SK-N-SH (cell line): ENCODE results near the gene GPR39. TPM values are rescaled to one million over a fixed set of nuclear protein-coding genes. Genes with fewer than 3 reads are reported as not detected.

Source experiments
- CTCF ChIA-PET: fragments of 300-600, 350-600 bp; formaldehyde crosslinking; extraction: SDS; loops from one replicate; lab custom pipeline; 2021; lab: Yijun Ruan, JAX
- POLR2A ChIA-PET: fragments of 350-600 bp; sonication (Branson Sonifier 250); formaldehyde crosslinking; extraction: SDS; loops from one replicate; lab custom pipeline; 2020; ENCODE audit warnings: antibody characterized with exemption, inconsistent platforms; lab: Yijun Ruan, JAX
- DNase-seq: peaks from one replicate; pipeline ENCODE4 v3.0.0; 2012
- H2AFZ ChIP-seq: fragments of 200-600 bp; sonication (generic); 2 replicates; pipeline ENCODE4 v1.8.1; 2016; ENCODE audit warnings: antibody characterized with exemption, mild to moderate bottlenecking, low read depth
- H3F3A ChIP-seq: fragments of 200-600 bp; sonication (generic); replicated peaks from 2 replicates; pipeline ENCODE3; 2016; ENCODE audit warnings: antibody characterized with exemption, mild to moderate bottlenecking; ENCODE audit not compliant: insufficient read depth
- H3K27ac ChIP-seq, 2 experiments: fragments of 200-500 bp in 1 of 2; fragments of 200-600 bp in 1 of 2; sonication (Bioruptor generic) in 1 of 2; sonication (generic), shearing (Covaris generic) in 1 of 2; 2 replicates each; pipeline versions ENCODE4 v1.5.1 to v1.6.1; 2014 to 2016; ENCODE audit warnings: low read depth in 2 of 2, inconsistent platforms in 1 of 2, low read length in 1 of 2, mild to moderate bottlenecking in 1 of 2, mixed read lengths in 1 of 2
- H3K27me3 ChIP-seq: fragments of 200-600 bp; sonication (generic), shearing (Covaris generic); 2 replicates; pipeline ENCODE4 v1.6.1; 2016; ENCODE audit warnings: mixed run types; ENCODE audit not compliant: insufficient read depth
- H3K36me3 ChIP-seq, 2 experiments: fragments of 200-500 bp in 1 of 2; fragments of 200-600 bp in 1 of 2; sonication (Bioruptor generic) in 1 of 2; sonication (generic) in 1 of 2; replicated peaks in 1 of 2; 2 replicates each; pipeline versions ENCODE3 to v1.5.1; 2014 to 2016; ENCODE audit warnings: low read length in 1 of 2, mild to moderate bottlenecking in 1 of 2; ENCODE audit not compliant: insufficient read depth in 2 of 2, control insufficient read depth in 1 of 2
- H3K4me1 ChIP-seq, 2 experiments: fragments of 200-500 bp in 1 of 2; fragments of 200-600 bp in 1 of 2; sonication (Bioruptor generic) in 1 of 2; sonication (generic), shearing (Covaris generic) in 1 of 2; 2 replicates each; pipeline versions ENCODE4 v1.5.1 to v1.6.1; 2014 to 2016; ENCODE audit warnings: low read depth in 1 of 2, low read length in 1 of 2, mixed run types in 1 of 2; ENCODE audit not compliant: insufficient read depth in 2 of 2, control insufficient read depth in 1 of 2
- H3K4me2 ChIP-seq: fragments of 200-600 bp; sonication (generic), shearing (Covaris generic); 2 replicates; pipeline ENCODE4 v1.6.1; 2017; ENCODE audit warnings: mixed run types
- H3K4me3 ChIP-seq, 2 experiments: fragments of 200-500 bp in 1 of 2; fragments of 200-600 bp in 1 of 2; sonication (Bioruptor generic) in 1 of 2; sonication (generic), shearing (Covaris generic) in 1 of 2; 2 replicates each; pipeline versions ENCODE4 v1.5.1 to v1.8.1; 2014 to 2016; ENCODE audit warnings: low read depth in 2 of 2, inconsistent platforms in 1 of 2, low read length in 1 of 2, mild to moderate bottlenecking in 1 of 2, mixed read lengths in 1 of 2, moderate library complexity in 1 of 2
- H3K79me2 ChIP-seq: fragments of 200-600 bp; sonication (generic); 2 replicates; pipeline ENCODE4 v1.8.1; 2017; ENCODE audit warnings: mild to moderate bottlenecking; ENCODE audit not compliant: insufficient read depth
- H3K9ac ChIP-seq: fragments of 200-600 bp; sonication (generic); 2 replicates; pipeline ENCODE4 v1.6.1; 2017; ENCODE audit warnings: mixed run types
- H3K9me2 ChIP-seq: fragments of 200-600 bp; sonication (generic); 2 replicates; pipeline ENCODE4 v1.6.1; 2017; ENCODE audit warnings: mixed run types
- H3K9me3 ChIP-seq: fragments of 200-600 bp; sonication (generic); 2 replicates; pipeline ENCODE4 v1.6.1; 2017; ENCODE audit warnings: mixed run types, mild to moderate bottlenecking, moderate library complexity
- H4K20me1 ChIP-seq: fragments of 200-600 bp; sonication (generic); 2 replicates; pipeline ENCODE4 v1.6.1; 2017; ENCODE audit warnings: mild to moderate bottlenecking, mixed run types; ENCODE audit not compliant: insufficient read depth
- CHD2 ChIP-seq: fragments of 150-350 bp; IDR thresholded peaks from 2 replicates; pipeline ENCODE4 v1.6.1; 2018; ENCODE audit warnings: low read length; ENCODE audit not compliant: partially characterized antibody
- EP300 ChIP-seq, 2 experiments: IDR thresholded peaks; 2 replicates each; pipeline versions ENCODE4 v1.4.0 to v1.6.1; 2012; ENCODE audit warnings: borderline replicate concordance in 1 of 2, low read depth in 1 of 2, low read length in 1 of 2
- FOXM1 ChIP-seq: IDR thresholded peaks from 2 replicates; pipeline ENCODE4 v1.4.0; 2012; ENCODE audit warnings: low read depth, mild to moderate bottlenecking
- IRF3 ChIP-seq: fragments of 150-350 bp; IDR thresholded peaks from 2 replicates; pipeline ENCODE4 v1.6.1; 2016; ENCODE audit warnings: mild to moderate bottlenecking, low read depth, low read length
- MXI1 ChIP-seq: IDR thresholded peaks from 2 replicates; pipeline ENCODE4 v1.6.1; 2012; ENCODE audit warnings: mild to moderate bottlenecking, low read depth, low read length, improper control_type of control experiment
- PBX3 ChIP-seq: IDR thresholded peaks from 2 replicates; pipeline ENCODE4; 2012
- RCOR1 ChIP-seq: fragments of 150-350 bp; IDR thresholded peaks from 2 replicates; pipeline ENCODE4 v1.6.1; 2017; ENCODE audit warnings: antibody characterized with exemption, low read length
- REST ChIP-seq: IDR thresholded peaks from 2 replicates; pipeline ENCODE4 v1.6.1; 2012; ENCODE audit warnings: mild to moderate bottlenecking, low read depth, low read length, moderate library complexity
- RFX5 ChIP-seq: IDR thresholded peaks from 2 replicates; pipeline ENCODE4 v1.6.1; 2012; ENCODE audit warnings: mild to moderate bottlenecking, improper control_type of control experiment, low read length
- RXRA ChIP-seq: IDR thresholded peaks from 2 replicates; pipeline ENCODE4 v1.4.0; 2012; ENCODE audit warnings: low read depth, mild to moderate bottlenecking, borderline replicate concordance
- USF1 ChIP-seq: IDR thresholded peaks from 2 replicates; pipeline ENCODE4 v1.4.0; 2012; ENCODE audit warnings: low read depth, borderline replicate concordance
- YY1 ChIP-seq: IDR thresholded peaks from 2 replicates; pipeline ENCODE4 v1.4.0; 2012; ENCODE audit warnings: low read depth, mild to moderate bottlenecking
- ZBTB33 ChIP-seq: IDR thresholded peaks from 2 replicates; pipeline ENCODE4 v1.4.0; 2012; ENCODE audit warnings: low read depth, borderline replicate concordance
- WGBS: methylation state at CpG from one replicate; pipeline ENCODE4 v1.1.6; 2017; ENCODE audit warnings: low lambda C conversion rate; 5-methylcytosine and 5-hydroxymethylcytosine counted together
- polyA plus RNA-seq, 3 experiments: library from polyadenylated mRNA; depleted of rRNA; stranded (reverse); fragments of >200 nt; gene quantifications; 2 replicates each; pipeline ENCODE4 v1.2.3, GENCODE V29; 2012

Gene GPR39
- polyA plus RNA-seq, 1 of the 3 experiments (the other 2 are of a cell fraction) = 2.3 TPM

- H3K4me3 ChIP-seq = no peak overlapping the region
- CTCF ChIA-PET = interaction anchor here (1.1 kb wide), 1 partner anchor 23 kb away, joined by 3 read pairs; no protein-coding TSS in a partner anchor
- no peaks in the 10 kb centered on the region for H3K36me3 ChIP-seq
- no peaks in the 10 kb centered on the region for H3K9me2 ChIP-seq
- H3K9me3 ChIP-seq = no peaks in the 10 kb centered on the region
- no peak overlapping the region for H3K9ac ChIP-seq
- no peaks in the 10 kb centered on the region for H4K20me1 ChIP-seq
- TF ChIP-seq FOXM1 (no peak), ZBTB33 (no peak), USF1 (no peak), PBX3 (no peak), REST (no peak), CHD2 (no peak)
- no peak overlapping the region for H2AFZ ChIP-seq
- H3K79me2 ChIP-seq = no peaks in the 10 kb centered on the region
- H3K4me2 ChIP-seq = no peak overlapping the region
- no peaks in the 10 kb centered on the region for H3K4me1 ChIP-seq
- H3F3A ChIP-seq = no peaks in the 10 kb centered on the region
- H3K27me3 ChIP-seq = no peaks in the 10 kb centered on the region
- POLR2A ChIA-PET = no interaction called here
- WGBS = 96% methylated on average over 5 of the region's 5 CpGs
- no peak overlapping the region for H3K27ac ChIP-seq
- DNase-seq = no peak
Measured at GRCh38 chr2:132567682-132568081, 151.1 kb downstream of the GPR39 start.

GRCh38 chr2:132568656-132569055, 152.1 kb downstream of the GPR39 start:
- no peaks in the 10 kb centered on the region for H3K9me2 ChIP-seq
- H2AFZ ChIP-seq = no peak overlapping the region
- POLR2A ChIA-PET = no interaction called here
- H3K27ac ChIP-seq = no peak overlapping the region
- no peak overlapping the region for H3K4me2 ChIP-seq
- H3K9me3 ChIP-seq = no peaks in the 10 kb centered on the region
- no peak overlapping the region for H3K9ac ChIP-seq
- no peaks in the 10 kb centered on the region for H3K79me2 ChIP-seq
- H3K36me3 ChIP-seq = no peaks in the 10 kb centered on the region
- 54% methylated on average over 3 of the region's 3 CpGs for WGBS
- no peak for DNase-seq
- H3K27me3 ChIP-seq = no peaks in the 10 kb centered on the region
- H3K4me1 ChIP-seq = no peaks in the 10 kb centered on the region
- CTCF ChIA-PET = interaction anchor here (1.0 to 1.8 kb wide), 3 partner anchors 11 to 22 kb away, joined by 3 to 5 read pairs (median 3); no protein-coding TSS in a partner anchor
- H4K20me1 ChIP-seq = no peaks in the 10 kb centered on the region
- no peak overlapping the region for H3K4me3 ChIP-seq
- no peaks in the 10 kb centered on the region for H3F3A ChIP-seq
- TF ChIP-seq IRF3 (no peak), YY1 (no peak), REST (no peak), EP300 (IDR thresholded peaks at IDR 0.05; ENCODE audit: borderline replicate concordance in 1 of 2, low read depth in 1 of 2, low read length in 1 of 2) (no peak), RFX5 (no peak), RCOR1 (no peak), CHD2 (no peak), RXRA (no peak), MXI1 (no peak)
